Trophoblast cell (in vitro differentiated cells and primary cell): ENCODE data around the gene IGF1.

ENCODE experiments used
- DNase-seq, 2 donors: peaks; one replicate each; pipeline ENCODE4 v3.0.0-alpha.2; 2016
- H2AFZ ChIP-seq: 2 replicates; pipeline ENCODE4 v1.6.1; 2013; ENCODE audit warnings: low read length, moderate library complexity, mild to moderate bottlenecking; ENCODE audit not compliant: insufficient read depth, poor library complexity
- H2AK5ac ChIP-seq: 2 replicates; pipeline ENCODE4 v1.6.1; 2013; ENCODE audit warnings: mild to moderate bottlenecking, low read length
- H2BK120ac ChIP-seq: 2 replicates; pipeline ENCODE4 v1.6.1; 2013; ENCODE audit warnings: low read length, mild to moderate bottlenecking, moderate library complexity; ENCODE audit not compliant: insufficient read depth, poor library complexity
- H2BK12ac ChIP-seq: 2 replicates; pipeline ENCODE4 v1.6.1; 2013; ENCODE audit warnings: mild to moderate bottlenecking, low read length, moderate library complexity
- H2BK5ac ChIP-seq: 2 replicates; pipeline ENCODE4 v1.6.1; 2013; ENCODE audit warnings: low read length, low read depth, moderate library complexity, mild to moderate bottlenecking; ENCODE audit not compliant: poor library complexity
- H3K14ac ChIP-seq: 2 replicates; pipeline ENCODE4 v1.6.1; 2013; ENCODE audit warnings: mild to moderate bottlenecking, low read length
- H3K18ac ChIP-seq: 2 replicates; pipeline ENCODE4 v1.6.1; 2013; ENCODE audit warnings: mild to moderate bottlenecking, low read length
- H3K23ac ChIP-seq: 2 replicates; pipeline ENCODE4 v1.6.1; 2013; ENCODE audit warnings: low read length
- H3K27ac ChIP-seq: 2 replicates; pipeline ENCODE4 v1.5.1; 2013; ENCODE audit warnings: low read depth, mild to moderate bottlenecking, inconsistent platforms, low read length, moderate library complexity
- H3K27me3 ChIP-seq: 2 replicates; pipeline ENCODE4 v1.6.1; 2013; ENCODE audit warnings: inconsistent platforms, mild to moderate bottlenecking, low read length, moderate library complexity; ENCODE audit not compliant: insufficient read depth
- H3K36me3 ChIP-seq, 2 experiments: 1 replicate in 1 of 2; 2 replicates in 1 of 2; pipeline ENCODE4 v1.6.1; 2013; ENCODE audit warnings: low read length in 2 of 2, mild to moderate bottlenecking in 2 of 2, moderate library complexity in 1 of 2; ENCODE audit not compliant: insufficient read depth in 2 of 2, control insufficient read depth in 1 of 2
- H3K4ac ChIP-seq: 2 replicates; pipeline ENCODE4 v1.6.1; 2013; ENCODE audit warnings: low read depth, mild to moderate bottlenecking, low read length, moderate library complexity
- H3K4me1 ChIP-seq, 2 experiments: 1 replicate in 1 of 2; 2 replicates in 1 of 2; pipeline ENCODE4 v1.6.1; 2013; ENCODE audit warnings: low read length in 2 of 2, mild to moderate bottlenecking in 2 of 2, moderate library complexity in 1 of 2; ENCODE audit not compliant: insufficient read depth in 2 of 2, control insufficient read depth in 1 of 2
- H3K4me2 ChIP-seq: 2 replicates; pipeline ENCODE4 v1.6.1; 2013; ENCODE audit warnings: inconsistent platforms, mild to moderate bottlenecking, low read length, moderate library complexity
- H3K4me3 ChIP-seq: 2 replicates; pipeline ENCODE4 v1.5.1; 2013; ENCODE audit warnings: mild to moderate bottlenecking, low read depth, low read length, inconsistent platforms
- H3K79me1 ChIP-seq: one replicate; pipeline ENCODE4 v1.6.1; 2013; ENCODE audit warnings: low read length
- H3K79me2 ChIP-seq: 2 replicates; pipeline ENCODE4 v1.6.1; 2013; ENCODE audit warnings: low read length, mild to moderate bottlenecking; ENCODE audit not compliant: control insufficient read depth, insufficient read depth, poor library complexity
- H3K9ac ChIP-seq: 2 replicates; pipeline ENCODE4 v1.6.1; 2013; ENCODE audit warnings: mild to moderate bottlenecking, low read length
- H3K9me3 ChIP-seq: 2 replicates; pipeline ENCODE4 v1.6.1; 2013; ENCODE audit warnings: low read depth, mild to moderate bottlenecking, control low read depth, inconsistent platforms, low read length; ENCODE audit not compliant: insufficient read depth
- H4K12ac ChIP-seq: 2 replicates; pipeline ENCODE4 v1.6.1; 2013; ENCODE audit warnings: low read depth, mild to moderate bottlenecking, low read length, moderate library complexity
- H4K8ac ChIP-seq: 2 replicates; pipeline ENCODE4 v1.6.1; 2013; ENCODE audit warnings: low read depth, mild to moderate bottlenecking, low read length, moderate library complexity
- H4K91ac ChIP-seq: one replicate; pipeline ENCODE4 v1.6.1; 2013; ENCODE audit warnings: low read depth, mild to moderate bottlenecking, low read length, moderate library complexity
- whole genome bisulfite sequencing: extraction: QIAGEN DNeasy Blood & Tissue Kit; methylation state at CpG from one replicate; pipeline ENCODE4 v1.1.7; 2013; ENCODE audit warnings: missing lambda C conversion rate; ENCODE audit not compliant: insufficient read length, insufficient coverage; ENCODE audit errors: extremely low coverage; 5-methylcytosine and 5-hydroxymethylcytosine counted together

Gene IGF1

GRCh38 chr12:102371165-102371564 is 109.2 kb downstream of the IGF1 start:
- H3K79me2 ChIP-seq: no peaks in the 10 kb centered on the region
- H3K79me1 ChIP-seq: no peaks in the 10 kb centered on the region
- H3K4me1 ChIP-seq: no peaks in the 10 kb centered on the region
- no peak overlapping the region for H3K4me2 ChIP-seq
- H2AFZ ChIP-seq: no peak overlapping the region
- H3K18ac ChIP-seq: no peak overlapping the region
- no peak overlapping the region for H4K12ac ChIP-seq
- H4K8ac ChIP-seq: no peak overlapping the region
- no peak overlapping the region for H2AK5ac ChIP-seq
- no peak overlapping the region for H4K91ac ChIP-seq
- no peaks in the 10 kb centered on the region for H3K36me3 ChIP-seq
- DNase-seq: no peak
- H2BK5ac ChIP-seq: no peak overlapping the region
- H3K14ac ChIP-seq: no peak overlapping the region
- no CpG with 5 or more reads among the region's 2 CpGs for WGBS
- H3K27ac ChIP-seq: no peak overlapping the region
- peaks cover 10% of the 10 kb centered on the region for H3K9me3 ChIP-seq
- no peak overlapping the region for H2BK12ac ChIP-seq
- no peak overlapping the region for H3K23ac ChIP-seq
- H3K9ac ChIP-seq: no peak overlapping the region
- no peak overlapping the region for H3K4me3 ChIP-seq
- no peak overlapping the region for H3K4ac ChIP-seq
- H3K27me3 ChIP-seq: no peaks in the 10 kb centered on the region
- no peak overlapping the region for H2BK120ac ChIP-seq

GRCh38 chr12:102369876-102370275 is 110.5 kb downstream of the IGF1 start:
- H4K12ac ChIP-seq: no peak overlapping the region
- no peak overlapping the region for H4K91ac ChIP-seq
- no peaks in the 10 kb centered on the region for H3K27me3 ChIP-seq
- H3K27ac ChIP-seq: no peak overlapping the region
- H3K18ac ChIP-seq: no peak overlapping the region
- H2AFZ ChIP-seq: no peak overlapping the region
- DNase-seq: no peak
- no peak overlapping the region for H3K4me2 ChIP-seq
- no peak overlapping the region for H4K8ac ChIP-seq
- H3K9me3 ChIP-seq: peaks cover 10% of the 10 kb centered on the region
- no peak overlapping the region for H2AK5ac ChIP-seq
- H2BK120ac ChIP-seq: no peak overlapping the region
- no peak overlapping the region for H2BK12ac ChIP-seq
- H3K4me3 ChIP-seq: no peak overlapping the region
- no peak overlapping the region for H3K14ac ChIP-seq
- WGBS: no CpG with 5 or more reads among the region's 2 CpGs
- H3K23ac ChIP-seq: no peak overlapping the region
- no peaks in the 10 kb centered on the region for H3K79me1 ChIP-seq
- H3K4me1 ChIP-seq: no peaks in the 10 kb centered on the region
- H3K4ac ChIP-seq: no peak overlapping the region
- no peak overlapping the region for H2BK5ac ChIP-seq
- no peaks in the 10 kb centered on the region for H3K36me3 ChIP-seq
- no peaks in the 10 kb centered on the region for H3K79me2 ChIP-seq
- peak overlapping the region; percentile 21 for H3K9ac ChIP-seq

GRCh38 chr12:102365365-102365764 is 115.0 kb downstream of the IGF1 start:
- H3K4me3 ChIP-seq: no peak overlapping the region
- no peak overlapping the region for H3K9ac ChIP-seq
- H3K79me1 ChIP-seq: no peaks in the 10 kb centered on the region
- no peak overlapping the region for H3K23ac ChIP-seq
- H2AFZ ChIP-seq: no peak overlapping the region
- H3K27me3 ChIP-seq: no peaks in the 10 kb centered on the region
- no peak overlapping the region for H3K18ac ChIP-seq
- H2BK5ac ChIP-seq: no peak overlapping the region
- H3K9me3 ChIP-seq: peaks cover 10% of the 10 kb centered on the region
- no peak overlapping the region for H3K14ac ChIP-seq
- H2BK120ac ChIP-seq: no peak overlapping the region
- no peak overlapping the region for H3K4me2 ChIP-seq
- H4K8ac ChIP-seq: no peak overlapping the region
- no peaks in the 10 kb centered on the region for H3K36me3 ChIP-seq
- H3K4ac ChIP-seq: no peak overlapping the region
- H4K91ac ChIP-seq: no peak overlapping the region
- no peak overlapping the region for H4K12ac ChIP-seq
- H3K79me2 ChIP-seq: no peaks in the 10 kb centered on the region
- DNase-seq: no peak
- no peak overlapping the region for H2BK12ac ChIP-seq
- no peak overlapping the region for H2AK5ac ChIP-seq
- no peak overlapping the region for H3K27ac ChIP-seq
- no peaks in the 10 kb centered on the region for H3K4me1 ChIP-seq

GRCh38 chr12:102364709-102365108 is 115.7 kb downstream of the IGF1 start:
- Histone ChIP-seq H4K12ac (no peak overlapping the region), H4K8ac (no peak overlapping the region), H4K91ac (no peak overlapping the region), H3K4me2 (no peak overlapping the region), H2AK5ac (no peak overlapping the region), H3K27ac (no peak overlapping the region), H2BK120ac (no peak overlapping the region), H3K4me1 (no peaks in the 10 kb centered on the region), H2AFZ (no peak overlapping the region), H3K36me3 (no peaks in the 10 kb centered on the region), H3K4me3 (no peak overlapping the region), H3K79me2 (no peaks in the 10 kb centered on the region), H3K27me3 (no peaks in the 10 kb centered on the region), H3K18ac (no peak overlapping the region), H3K4ac (no peak overlapping the region), H2BK12ac (no peak overlapping the region), H3K9ac (no peak overlapping the region), H3K14ac (no peak overlapping the region), H3K23ac (no peak overlapping the region), H3K9me3 (peaks cover 7% of the 10 kb centered on the region), H2BK5ac (no peak overlapping the region), H3K79me1 (no peaks in the 10 kb centered on the region)
- DNase-seq: peak in 1 of 2 donors; percentile 1
- no CpG with 5 or more reads among the region's 1 CpG for WGBS
